Measurements from ENCODE around the gene MTNR1A. TPM values are rescaled to one million over a fixed set of nuclear protein-coding genes. Genes with fewer than 3 reads are reported as not detected.

The MTNR1A gene
- 0.60 TPM in 1 of 2 replicates, not detected in the other for total RNA-seq
- polyA plus RNA-seq, result 0.10 TPM in 1 of 2 replicates, not detected in the other

DNA sequence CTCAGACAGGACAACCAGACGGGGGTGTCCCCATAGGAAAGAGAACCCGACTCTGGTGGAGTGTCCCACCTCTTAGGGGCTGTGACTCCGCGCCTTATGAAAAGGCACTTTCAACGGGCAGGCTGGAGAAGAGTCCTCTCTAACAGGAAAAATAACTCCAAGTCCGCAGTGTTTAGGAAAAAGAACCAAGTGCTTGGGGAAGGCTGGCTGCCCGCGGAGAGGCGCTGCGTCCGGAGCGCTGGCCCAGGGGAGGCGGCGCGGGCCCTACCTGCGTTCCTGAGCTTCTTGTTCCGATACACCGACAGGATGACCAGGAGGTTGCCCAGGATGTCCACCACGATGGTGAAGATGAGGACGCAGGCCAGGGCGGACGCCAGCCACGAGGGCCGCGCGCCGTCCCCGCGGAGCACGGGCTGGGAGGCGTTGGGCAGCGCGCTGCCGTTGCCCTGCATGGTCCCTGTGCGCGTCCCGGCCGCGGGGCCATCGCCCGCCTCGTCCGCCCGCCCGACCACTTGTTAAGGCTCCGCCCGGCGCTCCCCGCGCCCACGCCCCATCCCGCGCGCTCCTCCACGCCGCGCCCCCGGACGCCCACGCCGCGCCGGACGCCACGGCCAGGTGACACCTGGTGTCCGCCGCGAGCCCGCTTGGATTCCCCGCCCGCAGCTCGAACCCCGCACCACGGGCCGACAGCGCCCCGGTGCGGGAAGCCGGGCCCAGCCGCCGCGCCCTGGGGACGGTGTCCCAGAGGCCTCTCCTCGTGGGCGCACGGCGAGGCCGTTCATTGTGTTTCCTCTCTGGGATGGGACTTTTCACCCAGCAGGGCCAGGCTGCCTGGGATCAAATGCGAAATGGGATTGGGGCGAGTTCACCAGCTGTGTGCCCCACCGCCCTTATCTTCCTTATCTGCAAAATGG, at the start of gene MTNR1A:
MTNR1A (minus strand) TSS at position 654 of the 914 bp plus-strand sequence; CDS start at position 452, 202 bp downstream.
- no peaks in the 10 kb centered on the region for H3K4me1 ChIP-seq (ENCODE audit: low read depth)
- no peak within 1 kb of the TSS for H3K27ac ChIP-seq
- no peaks in the 10 kb centered on the region for H3K36me3 ChIP-seq
- DNase-seq (ENCODE audit: low read depth in 1 of 2, low spot score in 1 of 2), result peak; percentile 13 to 63
- H3K4me3 ChIP-seq, result peak within 1 kb of the TSS; percentile 46
- no peaks in the 10 kb centered on the region for H3K9me3 ChIP-seq (ENCODE audit: low read depth)
- TF ChIP-seq, protein P1, sequence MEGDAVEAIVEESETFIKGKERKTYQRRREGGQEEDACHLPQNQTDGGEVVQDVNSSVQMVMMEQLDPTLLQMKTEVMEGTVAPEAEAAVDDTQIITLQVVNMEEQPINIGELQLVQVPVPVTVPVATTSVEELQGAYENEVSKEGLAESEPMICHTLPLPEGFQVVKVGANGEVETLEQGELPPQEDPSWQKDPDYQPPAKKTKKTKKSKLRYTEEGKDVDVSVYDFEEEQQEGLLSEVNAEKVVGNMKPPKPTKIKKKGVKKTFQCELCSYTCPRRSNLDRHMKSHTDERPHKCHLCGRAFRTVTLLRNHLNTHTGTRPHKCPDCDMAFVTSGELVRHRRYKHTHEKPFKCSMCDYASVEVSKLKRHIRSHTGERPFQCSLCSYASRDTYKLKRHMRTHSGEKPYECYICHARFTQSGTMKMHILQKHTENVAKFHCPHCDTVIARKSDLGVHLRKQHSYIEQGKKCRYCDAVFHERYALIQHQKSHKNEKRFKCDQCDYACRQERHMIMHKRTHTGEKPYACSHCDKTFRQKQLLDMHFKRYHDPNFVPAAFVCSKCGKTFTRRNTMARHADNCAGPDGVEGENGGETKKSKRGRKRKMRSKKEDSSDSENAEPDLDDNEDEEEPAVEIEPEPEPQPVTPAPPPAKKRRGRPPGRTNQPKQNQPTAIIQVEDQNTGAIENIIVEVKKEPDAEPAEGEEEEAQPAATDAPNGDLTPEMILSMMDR (IDR thresholded peaks at IDR 0.05; ENCODE audit: low read depth, low read length), result no peak
- peaks cover 37% of the 10 kb centered on the region for H3K27me3 ChIP-seq

- no peaks in the 10 kb centered on the region for H3K9me3 ChIP-seq (ENCODE audit: low read depth)
- H3K36me3 ChIP-seq, result peaks cover 72% of the 10 kb centered on the region
- no peaks in the 10 kb centered on the region for H3K4me1 ChIP-seq (ENCODE audit: low read depth)
- TF ChIP-seq, protein P1 (IDR thresholded peaks at IDR 0.05; ENCODE audit: low read depth, low read length), result no peak
- no peak overlapping the region for H3K27ac ChIP-seq
- H3K27me3 ChIP-seq, result no peaks in the 10 kb centered on the region
- H3K4me3 ChIP-seq, result no peak overlapping the region
- DNase-seq (ENCODE audit: low read depth in 1 of 2, low spot score in 1 of 2), result no peak
Measured at GRCh38 chr4:186604124-186604807, 48.9 kb upstream of the MTNR1A start.

- no peaks in the 10 kb centered on the region for H3K27me3 ChIP-seq
- H3K4me3 ChIP-seq, result no peak overlapping the region
- H3K4me1 ChIP-seq (ENCODE audit: low read depth), result no peaks in the 10 kb centered on the region
- DNase-seq (ENCODE audit: low read depth in 1 of 2, low spot score in 1 of 2), result no peak
- TF ChIP-seq, protein P1 (IDR thresholded peaks at IDR 0.05; ENCODE audit: low read depth, low read length), result no peak
- no peaks in the 10 kb centered on the region for H3K9me3 ChIP-seq (ENCODE audit: low read depth)
- peaks cover 73% of the 10 kb centered on the region for H3K36me3 ChIP-seq
- H3K27ac ChIP-seq, result no peak overlapping the region
Measured at GRCh38 chr4:186602978-186603377, 47.6 kb upstream of the MTNR1A start.

DNA sequence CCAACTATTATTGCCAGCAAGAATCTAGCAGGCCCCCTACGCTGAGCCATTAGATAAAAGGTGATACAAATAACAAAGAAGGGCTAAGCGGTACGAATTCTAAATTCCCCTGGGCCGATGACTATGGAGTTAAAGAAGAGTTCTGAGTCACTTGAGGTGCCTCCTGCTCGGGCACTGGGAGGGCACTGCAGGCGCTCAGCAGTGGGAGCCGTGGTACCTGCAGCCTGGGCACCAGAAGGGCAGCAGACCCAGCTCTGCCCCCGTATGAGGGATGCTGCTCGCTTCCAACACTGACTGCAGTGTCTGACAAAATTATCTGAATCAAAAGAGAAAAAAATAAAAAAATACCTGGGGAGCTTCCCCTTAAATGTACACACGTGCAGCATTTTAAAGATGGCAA, 44.1 kb upstream of the MTNR1A start:
- no peak overlapping the region for H3K27ac ChIP-seq
- peaks cover 93% of the 10 kb centered on the region for H3K36me3 ChIP-seq
- TF ChIP-seq, protein P1 (IDR thresholded peaks at IDR 0.05; ENCODE audit: low read depth, low read length), result no peak
- no peaks in the 10 kb centered on the region for H3K9me3 ChIP-seq (ENCODE audit: low read depth)
- no peaks in the 10 kb centered on the region for H3K27me3 ChIP-seq
- no peaks in the 10 kb centered on the region for H3K4me1 ChIP-seq (ENCODE audit: low read depth)
- no peak overlapping the region for H3K4me3 ChIP-seq
- DNase-seq (ENCODE audit: low read depth in 1 of 2, low spot score in 1 of 2), result no peak

- no peak overlapping the region for H3K4me3 ChIP-seq
- no peaks in the 10 kb centered on the region for H3K4me1 ChIP-seq (ENCODE audit: low read depth)
- no peak overlapping the region for H3K27ac ChIP-seq
- H3K27me3 ChIP-seq, result no peaks in the 10 kb centered on the region
- H3K36me3 ChIP-seq, result peaks cover 85% of the 10 kb centered on the region
- H3K9me3 ChIP-seq (ENCODE audit: low read depth), result no peaks in the 10 kb centered on the region
- no peak for DNase-seq (ENCODE audit: low read depth in 1 of 2, low spot score in 1 of 2)
- TF ChIP-seq, protein P1 (IDR thresholded peaks at IDR 0.05; ENCODE audit: low read depth, low read length), result no peak
Measured at GRCh38 chr4:186598686-186599085, 43.3 kb upstream of the MTNR1A start.
